Stimulated activated CD8-positive, alpha-beta memory T cell treated with anti-CD3 and anti-CD28 coated beads, Interleukin-7, amount 100 ng/mL, for 1 hour (primary cell): Measurements from ENCODE around the gene RAB3IL1.

Experiments used
- DNase-seq, 2 donors: peaks; one replicate each; pipeline ENCODE4 v3.0.0-alpha.2; 2020; ENCODE audit warnings: low read depth in 2 of 2

Gene RAB3IL1

DNA sequence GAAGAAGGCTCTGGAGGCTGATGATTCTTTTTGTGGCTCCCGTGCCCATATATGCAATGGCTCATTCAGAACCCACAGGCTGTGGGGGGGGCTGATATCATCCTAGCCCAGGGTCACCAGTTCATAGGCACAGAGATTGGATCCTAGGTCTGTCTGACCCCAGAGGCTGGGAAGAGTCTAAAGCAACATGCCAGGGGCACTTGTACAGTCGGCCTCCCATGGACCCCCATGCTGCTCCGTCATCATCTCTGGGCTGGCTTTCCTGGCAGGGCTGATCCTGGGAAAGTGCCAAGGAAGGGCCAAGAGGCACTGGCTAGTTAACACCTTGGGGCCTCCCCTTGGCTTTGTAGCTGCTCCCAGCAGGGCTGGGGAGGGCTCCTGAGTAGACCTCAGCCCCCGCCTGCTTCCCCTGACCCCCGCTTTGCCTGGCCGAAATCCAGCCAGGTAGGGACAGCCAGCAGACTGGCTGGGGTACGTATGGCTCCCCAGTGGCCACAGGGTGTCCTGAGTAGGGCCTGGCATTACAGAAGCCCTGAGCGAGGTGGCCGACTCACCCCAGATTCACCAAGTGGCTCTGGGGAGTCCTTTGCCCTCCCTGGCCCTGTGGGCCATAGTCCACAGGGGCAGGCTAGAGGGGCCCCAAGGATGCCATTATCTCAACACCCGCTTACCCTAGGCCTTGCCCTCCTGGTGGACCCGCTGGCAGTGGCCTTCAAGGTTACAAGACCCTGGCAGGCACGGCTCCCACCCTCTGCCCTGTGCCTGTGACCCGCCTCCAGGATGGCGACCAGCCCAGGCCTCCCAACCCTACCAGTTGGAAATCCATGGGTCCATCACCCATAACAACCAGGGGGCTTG, 48.6 kb downstream of the RAB3IL1 start:
- no peak for DNase-seq

DNA sequence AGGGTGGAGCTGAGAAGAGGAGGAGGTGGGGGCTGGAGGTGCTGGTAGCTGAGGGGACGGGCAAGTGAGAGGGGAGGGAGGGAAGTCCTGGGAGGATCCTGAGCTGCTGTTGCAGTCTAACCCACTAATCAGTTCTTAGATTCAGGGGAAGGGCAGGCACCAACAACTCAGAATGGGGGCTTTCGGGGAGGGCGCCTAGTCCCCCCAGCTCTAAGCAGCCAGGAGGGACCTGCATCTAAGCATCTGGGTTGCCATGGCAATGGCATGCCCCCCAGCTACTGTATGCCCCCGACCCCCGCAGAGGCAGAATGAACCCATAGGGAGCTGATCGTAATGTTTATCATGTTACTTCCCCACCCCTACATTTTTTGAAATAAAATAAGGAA, 50.4 kb downstream of the RAB3IL1 start:
- DNase-seq, result no peak

DNA sequence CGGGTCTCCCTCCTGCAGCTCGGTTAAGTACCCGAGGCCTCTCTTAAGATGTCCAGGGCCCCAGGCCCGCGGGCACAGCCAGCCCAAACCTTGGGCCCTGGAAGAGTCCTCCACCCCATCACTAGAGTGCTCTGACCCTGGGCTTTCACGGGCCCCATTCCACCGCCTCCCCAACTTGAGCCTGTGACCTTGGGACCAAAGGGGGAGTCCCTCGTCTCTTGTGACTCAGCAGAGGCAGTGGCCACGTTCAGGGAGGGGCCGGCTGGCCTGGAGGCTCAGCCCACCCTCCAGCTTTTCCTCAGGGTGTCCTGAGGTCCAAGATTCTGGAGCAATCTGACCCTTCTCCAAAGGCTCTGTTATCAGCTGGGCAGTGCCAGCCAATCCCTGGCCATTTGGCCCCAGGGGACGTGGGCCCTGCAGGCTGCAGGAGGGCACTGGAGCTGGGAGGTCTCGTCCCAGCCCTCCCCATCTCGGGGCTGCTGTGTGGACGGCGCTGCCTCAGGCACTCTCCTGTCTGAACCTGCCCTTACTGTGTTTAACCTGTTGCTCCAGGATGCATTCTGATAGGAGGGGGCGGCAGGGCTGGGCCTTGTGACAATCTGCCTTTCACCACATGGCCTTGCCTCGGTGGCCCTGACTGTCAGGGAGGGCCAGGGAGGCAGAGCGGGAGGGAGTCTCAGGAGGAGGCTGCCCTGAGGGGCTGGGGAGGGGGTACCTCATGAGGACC, 51.0 kb downstream of the RAB3IL1 start:
- no peak for DNase-seq

DNA sequence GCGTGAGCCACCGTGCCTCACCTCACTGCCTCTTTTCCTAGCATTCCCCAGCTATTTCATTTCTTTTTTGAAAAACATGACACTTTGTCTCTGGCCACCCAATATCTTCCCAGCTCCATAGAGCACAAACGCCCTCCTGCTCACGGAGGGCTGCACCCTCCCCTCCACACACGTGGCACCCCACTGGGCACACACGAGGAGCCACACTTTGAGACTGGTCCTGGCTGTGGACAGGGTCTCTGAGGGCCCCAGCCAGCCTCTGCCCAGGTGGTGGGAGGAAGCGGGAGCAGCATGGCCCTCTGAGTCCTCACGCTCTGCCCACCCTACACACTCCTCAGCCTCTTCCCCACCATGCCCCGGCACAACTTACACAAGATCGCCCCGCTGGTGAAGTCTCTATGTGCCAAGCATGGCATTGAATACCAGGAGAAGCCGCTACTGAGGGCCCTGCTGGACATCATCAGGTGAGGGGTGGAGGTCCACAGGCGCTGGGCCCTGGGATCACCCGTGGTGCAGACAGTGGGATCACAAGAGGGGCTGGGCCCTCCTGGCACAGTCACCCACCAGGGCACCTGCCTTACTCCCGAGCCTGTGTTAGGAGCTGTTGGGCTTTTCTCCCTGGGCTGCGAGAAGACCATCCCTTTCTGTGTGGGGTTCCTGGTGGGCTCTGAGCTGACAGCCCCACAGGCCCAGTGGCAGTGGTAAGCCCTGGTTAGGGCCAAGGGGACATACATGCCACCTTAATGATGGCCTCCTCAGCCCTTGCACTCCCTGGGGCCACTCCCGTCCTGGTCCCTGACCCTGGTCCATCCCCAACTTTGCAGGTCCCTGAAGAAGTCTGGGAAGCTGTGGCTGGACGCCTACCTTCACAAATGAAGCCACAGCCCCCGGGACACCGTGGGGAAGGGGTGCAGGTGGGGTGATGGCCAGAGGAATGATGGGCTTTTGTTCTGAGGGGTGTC, 52.3 kb downstream of the RAB3IL1 start:
- no peak for DNase-seq

DNA sequence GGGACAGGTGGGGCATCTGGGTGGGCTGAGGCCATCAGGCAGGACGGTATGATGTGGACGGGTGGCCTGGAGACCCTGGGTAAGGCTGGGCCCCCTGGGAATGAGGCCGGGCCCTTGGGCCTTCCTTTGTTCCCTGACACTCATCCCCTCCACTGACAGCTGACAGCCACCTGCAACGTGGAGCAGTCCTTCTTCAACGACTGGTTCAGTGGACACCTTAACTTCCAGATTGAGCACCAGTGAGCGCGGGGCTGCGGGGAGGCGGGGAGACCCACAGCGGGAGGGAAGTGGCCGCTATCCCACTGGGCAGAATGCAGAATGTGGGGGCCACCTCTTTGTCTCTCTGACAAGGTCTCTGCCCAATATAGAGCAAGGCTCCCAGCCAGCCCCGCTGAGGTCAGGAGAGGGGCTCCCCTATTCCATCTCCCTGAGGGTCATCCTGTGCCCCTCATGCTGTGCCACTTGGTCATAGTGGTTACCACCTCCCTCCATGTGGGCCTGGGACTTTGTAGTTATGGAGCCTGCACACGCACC, 53.8 kb downstream of the RAB3IL1 start:
- no peak for DNase-seq

DNA sequence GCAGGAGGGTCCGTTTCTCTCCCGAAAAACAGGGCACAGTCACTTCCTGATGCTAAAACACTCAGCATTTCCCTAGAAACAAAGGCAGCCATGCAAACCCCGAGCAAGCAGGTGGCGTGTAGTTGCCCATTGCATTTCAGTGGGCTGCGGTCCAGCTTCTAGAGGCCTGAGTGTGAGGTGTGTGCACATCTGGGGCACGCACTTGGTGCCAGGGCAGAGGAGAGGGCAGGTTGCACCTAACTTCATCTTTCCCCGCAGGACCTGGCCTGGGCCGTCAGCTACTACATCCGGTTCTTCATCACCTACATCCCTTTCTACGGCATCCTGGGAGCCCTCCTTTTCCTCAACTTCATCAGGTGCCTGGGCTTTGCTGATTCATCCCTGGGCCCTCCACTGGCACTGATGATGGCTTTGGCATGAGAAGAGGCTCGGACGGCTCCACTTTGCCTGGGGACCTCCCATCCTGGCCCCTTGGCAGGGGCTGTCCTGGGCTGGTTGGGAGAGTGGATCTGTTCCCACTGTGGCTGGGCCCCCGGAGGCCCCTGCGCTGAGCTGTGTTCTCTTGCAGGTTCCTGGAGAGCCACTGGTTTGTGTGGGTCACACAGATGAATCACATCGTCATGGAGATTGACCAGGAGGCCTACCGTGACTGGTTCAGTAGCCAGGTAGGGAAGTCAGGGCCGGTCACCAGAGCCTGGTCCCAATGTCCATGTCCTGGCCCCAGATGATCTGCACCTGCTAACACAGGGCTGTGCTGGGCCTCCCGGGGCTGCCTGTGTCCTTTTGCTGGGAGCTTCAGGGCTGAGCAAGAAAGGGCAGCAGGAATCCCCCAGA, 54.4 kb downstream of the RAB3IL1 start:
- no peak for DNase-seq

DNA sequence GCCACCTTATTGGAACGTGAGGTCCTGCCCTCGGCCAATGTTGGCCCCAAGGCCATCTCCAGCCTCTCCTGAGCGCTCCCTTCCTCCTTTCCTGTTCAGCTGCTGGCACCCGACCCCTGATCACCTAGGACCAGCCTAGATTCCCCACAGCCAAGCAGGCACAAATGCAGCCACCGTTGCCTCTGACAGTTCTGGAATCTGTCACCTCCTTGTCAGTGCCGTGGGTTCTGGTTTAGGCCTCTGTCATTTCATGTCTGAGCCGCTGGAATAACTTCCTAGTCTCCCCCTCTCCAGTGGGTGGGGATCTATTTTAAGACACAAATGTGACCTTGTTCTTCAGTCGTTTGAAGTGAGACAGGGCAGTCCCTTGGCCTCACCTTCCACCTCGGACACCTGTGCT, 55.7 kb downstream of the RAB3IL1 start:
- DNase-seq, result no peak

DNA sequence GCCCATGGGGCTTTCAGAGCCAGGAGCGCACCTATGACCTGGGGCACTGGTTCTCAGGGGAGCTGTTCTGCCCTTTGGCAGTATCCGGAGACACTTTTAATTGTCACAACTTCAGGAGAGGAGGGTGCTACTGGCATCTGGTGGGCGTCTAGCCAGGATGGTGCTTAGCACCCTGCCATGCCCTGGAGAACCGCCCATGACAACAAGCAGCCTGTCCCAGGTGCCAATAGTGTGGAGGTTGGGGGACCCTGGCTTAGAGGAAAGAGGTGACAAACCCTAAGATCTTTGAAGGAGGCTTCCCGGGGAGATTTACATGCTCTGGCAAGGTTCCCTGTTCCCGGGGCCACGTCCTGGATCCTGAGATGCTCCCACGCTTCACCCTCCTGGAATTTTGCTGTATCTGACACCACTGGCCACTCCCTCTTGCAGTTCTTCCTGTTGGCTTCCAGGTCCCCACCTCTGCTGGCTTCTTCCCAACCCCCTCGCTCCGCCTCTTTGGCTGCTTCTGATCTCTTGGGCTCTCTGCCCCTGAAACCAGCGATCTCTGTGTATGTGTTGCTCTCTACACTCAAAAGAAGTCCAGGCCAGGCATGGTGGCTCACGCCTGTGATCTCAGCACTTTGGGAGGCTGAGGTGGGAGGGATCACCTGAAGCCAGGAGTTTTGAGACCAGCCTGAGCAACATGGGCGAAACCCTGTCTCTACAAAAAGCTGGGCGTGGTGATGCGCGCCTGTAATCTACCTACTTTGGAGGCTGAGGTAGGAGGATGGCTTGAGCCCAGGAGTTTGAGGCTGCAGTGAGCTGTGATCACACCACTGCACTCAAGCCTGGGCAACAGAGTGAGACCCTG, 57.1 kb downstream of the RAB3IL1 start:
- no peak for DNase-seq

DNA sequence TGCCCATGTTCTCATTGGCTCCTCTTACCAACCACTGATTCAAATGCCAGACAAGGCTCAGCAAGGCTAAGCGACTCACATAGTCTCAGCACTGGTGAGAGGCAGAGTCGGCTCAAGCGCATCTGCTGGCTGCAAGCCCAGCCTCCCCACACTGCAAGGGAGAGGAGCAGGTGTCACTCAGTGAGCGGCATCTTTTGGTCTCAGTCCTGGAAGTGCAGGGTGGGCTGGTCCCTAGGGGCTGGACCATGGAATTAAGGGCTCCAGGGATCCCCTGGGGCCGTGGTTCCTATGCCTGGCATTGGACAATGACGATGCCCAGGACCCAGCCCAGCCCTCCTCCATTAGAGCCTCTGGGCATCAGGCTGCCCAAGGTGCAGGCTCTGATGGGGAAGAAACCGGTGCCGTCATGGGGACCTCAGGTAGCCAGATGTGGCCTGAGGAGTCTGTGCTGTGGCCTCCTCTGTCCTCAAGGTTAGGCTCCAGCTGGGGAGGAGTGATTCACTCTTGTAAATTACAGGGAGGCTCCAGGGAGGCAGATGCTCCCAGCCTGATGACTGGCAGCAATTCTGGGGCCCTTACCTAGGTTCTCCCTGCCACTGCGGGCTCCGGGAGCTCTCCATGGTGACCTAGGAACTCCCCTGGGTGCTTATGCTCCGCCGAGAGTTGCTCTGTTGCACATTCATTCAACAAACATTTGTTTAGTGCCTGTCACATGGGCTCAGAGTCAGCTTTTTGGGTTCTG, 61.3 kb downstream of the RAB3IL1 start:
- DNase-seq, result no peak

DNA sequence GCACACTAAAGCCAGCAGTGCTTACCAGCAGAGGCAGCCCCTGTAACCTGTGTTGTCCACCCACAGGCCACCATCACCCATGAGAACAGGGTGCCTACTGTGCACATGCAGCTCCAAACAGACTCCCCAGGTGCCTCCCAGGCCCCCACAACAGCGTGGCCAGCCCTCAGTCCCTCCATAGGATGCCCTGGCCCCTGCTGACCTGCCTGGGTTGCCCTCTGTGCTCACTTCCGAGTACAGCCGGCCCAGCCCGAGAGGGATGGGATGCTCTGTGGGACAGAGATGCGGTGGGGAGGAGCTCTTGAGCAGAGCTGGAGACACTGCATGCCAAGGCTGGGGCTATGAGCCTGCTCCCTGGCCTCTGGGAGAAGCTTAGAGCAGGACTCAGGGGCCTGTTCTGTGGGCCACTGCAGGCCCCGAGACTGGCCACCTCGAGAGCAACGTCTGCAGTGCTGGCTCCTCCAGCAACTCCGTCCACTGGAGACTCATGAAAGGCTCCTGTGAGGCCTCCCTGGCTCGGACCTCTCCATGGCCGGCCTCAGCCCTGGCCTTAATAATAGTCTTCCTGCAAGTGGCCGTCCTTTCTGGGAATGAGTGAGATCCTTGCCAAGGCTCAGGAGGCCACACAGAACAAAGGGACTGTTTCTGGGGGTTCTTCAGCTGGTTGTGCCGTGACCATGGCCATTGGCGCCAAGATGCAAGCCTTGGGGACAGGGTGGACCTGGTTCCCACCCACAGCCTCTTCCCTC, 62.2 kb downstream of the RAB3IL1 start:
- no peak for DNase-seq

DNA sequence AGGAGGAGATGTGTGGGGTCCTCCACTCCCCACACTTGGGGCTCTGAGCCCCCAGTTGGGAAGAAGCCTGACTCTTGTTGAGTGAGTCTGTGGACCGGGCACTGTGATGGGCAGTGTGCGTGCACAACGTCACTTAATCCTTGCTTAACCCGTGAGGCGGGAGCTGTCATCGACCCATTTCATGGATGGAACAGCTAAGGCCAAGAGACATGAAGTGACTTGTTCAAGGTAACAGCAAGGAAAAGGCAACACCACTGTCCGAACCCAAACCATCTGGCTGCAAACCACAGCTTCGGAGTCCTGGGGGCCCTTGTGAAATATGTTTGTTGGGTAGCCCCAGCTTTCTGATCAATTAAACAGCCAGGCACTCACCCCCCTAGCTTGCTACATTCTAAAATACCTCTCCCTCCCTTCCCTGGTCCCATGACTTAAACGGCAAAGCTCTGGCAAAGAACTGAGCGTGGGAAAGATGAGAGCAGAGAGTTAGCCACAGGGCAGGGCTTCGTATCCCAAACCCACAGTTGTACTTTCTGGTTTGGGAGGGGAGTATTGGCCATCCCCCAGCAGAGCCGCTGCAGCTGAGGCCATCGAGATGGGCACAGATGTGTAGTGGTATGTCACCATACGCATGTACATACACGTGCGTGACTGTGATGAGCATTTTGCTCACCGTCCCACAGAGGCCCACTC, 63.0 kb downstream of the RAB3IL1 start:
- no peak for DNase-seq

DNA sequence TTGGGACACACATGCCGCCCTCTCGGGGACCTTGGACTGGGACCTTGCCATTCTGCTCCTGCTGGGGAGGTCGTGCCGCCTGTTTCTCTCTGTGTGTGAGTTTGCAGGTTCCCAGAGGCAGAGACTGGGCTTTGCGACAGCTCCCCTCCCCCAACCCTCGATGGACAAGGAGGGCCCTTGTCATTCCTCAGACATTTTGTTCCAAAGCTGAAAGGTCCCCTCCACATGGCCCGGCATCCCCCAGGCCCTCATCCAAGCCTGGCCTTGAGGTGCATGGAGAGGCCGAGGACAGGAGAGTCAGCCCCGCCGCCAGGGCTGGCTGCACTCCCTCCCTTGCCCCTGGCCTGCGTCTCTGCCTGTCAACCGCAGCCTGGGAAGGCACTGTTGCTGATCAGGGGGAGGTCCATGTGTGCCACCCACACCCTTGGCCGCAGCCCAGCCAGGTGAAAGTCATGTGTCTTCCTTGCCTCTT, 63.6 kb downstream of the RAB3IL1 start:
- DNase-seq, result no peak

DNA sequence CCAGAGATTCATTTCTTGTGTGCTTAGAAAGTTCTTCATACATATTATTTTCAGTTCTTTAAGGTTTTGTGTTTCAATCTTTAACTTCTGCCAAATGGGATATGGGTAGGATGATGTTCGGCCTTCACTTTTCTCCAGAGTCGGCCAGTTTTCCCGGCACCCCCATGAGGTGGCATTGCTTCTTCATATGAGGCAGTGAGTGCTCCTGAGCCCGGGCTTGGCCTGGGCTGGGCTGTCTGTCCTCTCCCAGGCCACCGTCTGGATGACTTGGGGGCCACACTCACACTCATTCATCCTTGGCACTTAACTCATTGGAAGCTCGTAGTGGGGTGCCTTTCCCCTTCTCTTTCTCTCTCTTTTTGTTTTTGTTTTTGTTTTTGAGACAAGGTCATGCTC, 65.5 kb downstream of the RAB3IL1 start:
- DNase-seq, result no peak

DNA sequence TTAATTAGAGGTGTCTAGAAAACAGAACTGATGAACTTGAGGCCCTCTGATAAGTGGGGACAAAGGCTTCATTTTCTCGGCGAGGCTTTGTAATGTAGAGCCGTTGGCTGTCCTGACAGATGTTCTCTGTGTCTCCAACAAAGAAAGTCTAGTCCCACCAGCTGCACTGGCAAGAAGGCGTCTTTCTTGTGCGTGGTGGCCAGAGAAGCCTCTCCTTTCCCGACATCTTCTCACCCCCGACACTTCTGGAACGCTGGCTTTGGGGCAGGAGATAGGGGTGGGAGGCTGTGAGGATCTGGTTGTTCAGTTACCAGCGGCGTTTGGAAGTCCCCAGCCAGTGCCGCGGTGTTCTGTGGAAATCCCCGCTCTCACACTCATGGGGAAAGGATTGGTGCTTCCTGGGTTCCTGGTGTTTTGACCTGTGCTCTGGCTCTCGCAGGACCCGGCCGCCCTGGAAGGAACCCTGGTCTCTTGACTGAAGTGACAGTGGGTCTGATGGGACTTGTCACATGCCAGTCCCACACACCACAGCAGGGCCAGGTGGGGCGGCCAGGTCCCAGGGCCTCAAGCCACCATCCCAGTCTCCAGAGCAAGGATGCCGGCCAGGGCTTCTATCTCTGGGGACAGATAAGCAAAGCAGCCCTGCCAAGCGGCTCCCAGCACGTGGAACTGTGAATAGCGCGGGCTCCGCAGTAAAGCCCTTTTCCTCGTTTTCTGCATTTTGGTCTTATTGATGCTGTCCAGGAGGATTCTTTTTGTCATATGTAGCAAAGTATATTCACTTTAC, 66.1 kb downstream of the RAB3IL1 start:
- DNase-seq, result no peak

DNA sequence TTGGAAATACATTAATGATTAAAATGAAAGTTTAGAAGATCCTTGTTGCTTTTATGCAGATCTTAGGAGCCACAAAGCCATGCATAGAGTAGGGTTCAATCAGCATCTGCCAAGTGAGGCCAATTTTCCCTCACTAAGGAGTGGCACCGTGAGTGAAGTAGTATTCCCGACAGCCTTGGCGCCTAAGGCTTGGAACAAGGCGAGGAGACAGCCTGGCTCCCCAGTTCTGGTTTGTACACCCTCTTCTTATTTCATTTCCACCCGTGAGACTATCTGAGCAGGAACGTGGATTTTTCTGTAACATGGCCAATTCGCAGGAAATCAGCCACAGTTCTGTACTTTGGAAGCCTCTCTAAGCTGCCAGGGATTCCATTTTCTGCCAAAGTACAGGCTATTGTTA, 66.7 kb downstream of the RAB3IL1 start:
- DNase-seq, result no peak

DNA sequence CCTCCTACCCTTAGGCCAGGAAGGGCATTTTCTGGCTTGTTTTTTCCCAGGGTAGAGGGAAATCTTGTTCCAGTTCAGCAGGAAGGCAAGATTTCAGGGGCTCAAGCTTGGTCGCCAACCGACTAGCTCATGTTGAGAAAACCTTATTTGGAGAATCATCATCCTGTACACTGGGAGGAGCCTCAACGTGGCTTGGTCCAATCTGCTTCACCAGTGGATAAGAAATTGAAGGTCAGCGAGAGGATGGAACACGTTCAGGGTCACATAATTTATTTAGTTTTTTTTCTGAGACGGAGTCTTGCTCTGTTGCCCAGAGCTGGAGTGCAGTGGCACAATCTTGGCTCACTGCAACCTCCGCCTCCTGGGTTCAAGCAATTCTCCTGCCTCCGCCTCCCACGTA, 68.7 kb downstream of the RAB3IL1 start:
- DNase-seq, result no peak
